Measurements from ENCODE around the gene BFSP2. TPM values are rescaled to one million over a fixed set of nuclear protein-coding genes. Genes with fewer than 3 reads are reported as not detected.

Gene BFSP2
- total and polyA plus RNA-seq, 2 of the 4 experiments (the other 2 are of a cell fraction), result not detected

DNA sequence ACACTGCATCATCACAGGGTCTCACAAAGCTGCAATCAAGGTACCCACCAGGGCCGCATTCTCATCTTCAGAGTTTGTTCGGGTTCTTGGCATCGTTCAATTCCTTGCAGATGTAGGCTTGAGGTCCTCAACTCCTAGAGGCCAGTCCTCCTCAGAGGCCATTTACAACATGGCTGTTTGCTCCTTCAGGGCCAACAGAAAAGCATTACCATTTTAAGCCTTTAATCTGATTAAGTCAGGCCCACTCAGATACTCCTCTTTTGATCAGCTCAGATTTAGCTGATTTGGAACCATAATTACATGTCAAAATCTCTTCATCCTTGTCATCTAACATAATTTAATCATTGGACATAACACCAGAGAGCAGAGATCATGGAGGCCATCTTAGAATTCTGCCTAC, 55.4 kb downstream of the BFSP2 start:
- Histone ChIP-seq H2BK20ac (ENCODE audit: low read depth, low read length) (no peak overlapping the region), H3K4me2 (ENCODE audit: low read depth, low read length) (no peak overlapping the region), H3K27ac (ENCODE audit: insufficient read depth, low read length) (no peak overlapping the region), H3K4ac (ENCODE audit: low read depth, low read length) (no peak overlapping the region), H3K4me1 (ENCODE audit: control insufficient read depth, insufficient read depth, low read length) (no peaks in the 10 kb centered on the region; the same call in 1 of the 2 replicates), H3K9ac (ENCODE audit: low read depth, low read length) (no peak overlapping the region), H4K20me1 (ENCODE audit: insufficient read depth, low read length) (no peaks in the 10 kb centered on the region), H2AFZ (replicated peaks; ENCODE audit: low read length, poor library complexity) (no peak overlapping the region), H3K23ac (ENCODE audit: low read depth, low read length) (no peak overlapping the region), H4K91ac (ENCODE audit: insufficient read depth, low read depth, low read length) (no peak overlapping the region), H2BK5ac (ENCODE audit: low read depth, low read length, poor library complexity, severe bottlenecking) (no peak overlapping the region), H3K4me3 (ENCODE audit: insufficient read depth, low read depth, low read length) (no peak overlapping the region), H2AK5ac (ENCODE audit: low read depth, low read length) (no peak overlapping the region), H4K8ac (ENCODE audit: low read depth in 2 of 2, low read length in 2 of 2) (no peak overlapping the region), H2BK15ac (ENCODE audit: low read depth, low read length) (no peak overlapping the region), H3K18ac (ENCODE audit: low read depth, low read length) (no peak overlapping the region), H3K36me3 (ENCODE audit: control insufficient read depth, insufficient read depth, low read length) (no peaks in the 10 kb centered on the region), H3K9me1 (ENCODE audit: insufficient read depth, low read length) (no peaks in the 10 kb centered on the region), H3K27me3 (ENCODE audit: control insufficient read depth, insufficient read depth, low read length) (peaks cover 7% of the 10 kb centered on the region), H3K56ac (ENCODE audit: extremely low read depth, insufficient read depth, low read length) (no peak overlapping the region), H2AK9ac (replicated peaks; ENCODE audit: low read depth, low read length, poor library complexity) (no peak overlapping the region), H3K9me3 (ENCODE audit: control insufficient read depth, insufficient read depth, low read length) (no peaks in the 10 kb centered on the region), H3K14ac (replicated peaks; ENCODE audit: low read depth, low read length) (no peak overlapping the region), H3K79me1 (ENCODE audit: low read depth in 1 of 2, low read length in 2 of 2) (no peaks in the 10 kb centered on the region), H2BK120ac (ENCODE audit: low read depth, low read length) (no peak overlapping the region), H4K5ac (ENCODE audit: low read depth, low read length) (no peak overlapping the region)
- BruUV-seq (replicated peaks), result no TSS peak
- dilution Hi-C loops (cut with HindIII; ENCODE audit: low sequenced_read_pairs, unreplicated experiment) (no loop called here), intact Hi-C loops (cut with micrococcal nuclease) (loop anchor here (10.0 kb wide), 1 partner anchor 350 kb away; the partner anchor contains the start of gene SRPRB), in situ Hi-C loops (cut with MboI; ENCODE audit: low sequenced_read_pairs) (loop anchor here (25.0 kb wide), 1 partner anchor 357 kb away; the partner anchor contains the start of gene SRPRB)
- ATAC-seq (ENCODE audit: low read depth) (no peak), DNase-seq (no peak)
- POLR2A ChIA-PET (ENCODE audit: unreplicated experiment), result no interaction called here
- CTCF ChIA-PET, result no interaction called here
- TF ChIP-seq CHD1 (IDR thresholded peaks at IDR 0.05; ENCODE audit: low read depth, low read length), result no peak
- no peak for TF ChIP-seq SMC3 (IDR thresholded peaks at IDR 0.05; ENCODE audit: low read depth, low read length)
- TF ChIP-seq POLR2A (IDR thresholded peaks at IDR 0.05; ENCODE audit: low read depth, low read length), result no peak
- TF ChIP-seq CEBPB (IDR thresholded peaks at IDR 0.05; ENCODE audit: low read depth, low read length), result no peak
- no peak for TF ChIP-seq NFE2L2 (IDR thresholded peaks at IDR 0.05; ENCODE audit: low read depth, low read length)
- TF ChIP-seq MXI1 (IDR thresholded peaks at IDR 0.05; ENCODE audit: borderline replicate concordance, low read depth, low read length), result no peak
- no peak for TF ChIP-seq FOS (IDR thresholded peaks at IDR 0.05; ENCODE audit: low read depth, low read length)
- TF ChIP-seq BHLHE40 (IDR thresholded peaks at IDR 0.05; ENCODE audit: low read depth, low read length), result no peak
- TF ChIP-seq MAZ (IDR thresholded peaks at IDR 0.05; ENCODE audit: borderline replicate concordance, low read depth, low read length), result no peak
- no CpG with 5 or more reads among the region's 3 CpGs for WGBS, 2 experiments (ENCODE audit: extremely low coverage in 2 of 2, insufficient read length in 1 of 2)
